ENCODE results near the gene SIVA1. TPM values are rescaled to one million over a fixed set of nuclear protein-coding genes. Genes with fewer than 3 reads are reported as not detected.

Gene SIVA1
- total RNA-seq, 2 experiments from 2014 or later: 111 to 124 TPM

DNA sequence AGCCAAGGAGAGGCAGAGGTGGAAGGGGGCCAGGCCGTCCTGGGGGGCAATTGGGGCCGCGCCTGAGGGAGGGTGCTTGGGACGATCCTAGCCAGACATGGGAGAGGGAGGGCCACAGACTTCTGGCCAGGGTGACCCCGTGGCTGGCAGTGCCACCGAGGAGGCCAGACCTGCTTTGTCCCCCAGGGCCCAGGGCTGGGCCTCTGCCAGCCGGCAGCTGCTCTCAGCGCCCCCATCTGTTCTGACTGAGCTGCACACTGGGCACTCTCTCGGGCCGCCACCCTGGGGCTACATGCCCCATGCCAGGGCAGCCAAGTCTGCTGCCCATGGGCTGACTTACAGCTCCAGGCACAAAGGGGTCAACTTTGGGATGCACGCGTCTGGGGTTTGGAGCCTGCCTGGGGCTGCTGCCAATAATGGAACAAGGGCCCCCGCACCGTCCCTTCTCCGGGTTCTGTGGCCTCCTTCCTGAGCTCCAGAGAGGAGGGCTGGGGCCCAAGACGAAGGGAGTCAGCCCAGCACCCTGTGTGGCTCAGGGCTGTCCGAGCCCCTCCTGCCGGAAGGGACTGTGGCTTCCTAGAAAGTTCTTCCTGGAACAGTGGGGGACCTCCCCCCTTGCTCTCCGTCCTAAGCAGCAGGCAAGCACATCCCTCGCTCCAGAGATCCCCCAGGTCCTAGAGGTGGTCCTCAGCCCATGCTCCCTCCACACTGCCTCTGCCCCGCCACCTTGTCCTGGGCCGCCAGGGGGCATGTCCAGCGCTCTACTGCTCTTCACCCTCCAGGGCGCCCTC is 27.8 kb upstream of the SIVA1 start:
- POLR2A ChIA-PET: interaction anchor here (0.5 to 1.9 kb wide), 4 partner anchors 27 to 470 kb away, joined by 3 to 8 read pairs (median 4); partner anchors contain the start of genes SIVA1 and ZBTB42
- Mint-ChIP-seq H3K36me3 (ENCODE audit: low read depth) (no peaks in the 10 kb centered on the region), H3K27me3 (no peaks in the 10 kb centered on the region), H3K4me1 (ENCODE audit: low read depth) (no peaks in the 10 kb centered on the region), H3K4me3 (peak overlapping the region; percentile 70), H3K27ac (no peak overlapping the region), H3K9me3 (no peaks in the 10 kb centered on the region)
- peaks cover 0 to 4% of the 10 kb centered on the region in 2 experiments for H3K27me3 ChIP-seq (ENCODE audit: control insufficient read depth in 1 of 2, insufficient read depth in 2 of 2, low read length in 2 of 2)
- no peak overlapping the region for H3K27ac ChIP-seq (ENCODE audit: low read depth in 1 of 2, low read length in 2 of 2)
- TF ChIP-seq CTCF (IDR thresholded peaks at IDR 0.05): no peak
- H3K4me1 ChIP-seq (ENCODE audit: insufficient read depth, low read length): peaks cover 17% of the 10 kb centered on the region
- intact Hi-C loops (cut with DNase I, micrococcal nuclease): loop anchor here in 1 of 2 experiments (1.0 to 2.0 kb wide), 2 partner anchors 28 to 70 kb away; partner anchors contain the start of genes AKT1 and SIVA1
- no peak for ATAC-seq (ENCODE audit: poor library complexity)
- H3K4me3 ChIP-seq (ENCODE audit: low read length): peak overlapping the region; percentile 87
- CTCF ChIA-PET: interaction anchor here (1.5 kb wide), 1 partner anchor 43 kb away, joined by 3 read pairs; no protein-coding TSS in a partner anchor
- H3K36me3 ChIP-seq (ENCODE audit: insufficient read depth, low read length): no peaks in the 10 kb centered on the region
- peaks cover 0 to 4% of the 10 kb centered on the region in 2 experiments for H3K9me3 ChIP-seq (ENCODE audit: control insufficient read depth in 1 of 2, insufficient read depth in 1 of 2, low read length in 2 of 2)
- no peak for DNase-seq

- peaks cover 17% of the 10 kb centered on the region for H3K4me1 ChIP-seq (ENCODE audit: insufficient read depth, low read length)
- ChIA-PET CTCF (no interaction called here), POLR2A (interaction anchor here (0.5 kb wide), 1 partner anchor 470 kb away, joined by 3 read pairs; no protein-coding TSS in a partner anchor)
- Mint-ChIP-seq H3K36me3 (ENCODE audit: low read depth) (no peaks in the 10 kb centered on the region), H3K27me3 (no peaks in the 10 kb centered on the region), H3K4me3 (peak overlapping the region; percentile 70), H3K4me1 (ENCODE audit: low read depth) (no peaks in the 10 kb centered on the region), H3K27ac (no peak overlapping the region), H3K9me3 (no peaks in the 10 kb centered on the region)
- peaks cover 0 to 4% of the 10 kb centered on the region in 2 experiments for H3K9me3 ChIP-seq (ENCODE audit: control insufficient read depth in 1 of 2, insufficient read depth in 1 of 2, low read length in 2 of 2)
- DNase-seq: no peak
- no peak for TF ChIP-seq CTCF (IDR thresholded peaks at IDR 0.05)
- no peak overlapping the region for H3K27ac ChIP-seq (ENCODE audit: low read depth in 1 of 2, low read length in 2 of 2)
- no peak overlapping the region for H3K4me3 ChIP-seq (ENCODE audit: low read length)
- no peaks in the 10 kb centered on the region for H3K36me3 ChIP-seq (ENCODE audit: insufficient read depth, low read length)
- no peak for ATAC-seq (ENCODE audit: poor library complexity)
- peaks cover 0 to 4% of the 10 kb centered on the region in 2 experiments for H3K27me3 ChIP-seq (ENCODE audit: control insufficient read depth in 1 of 2, insufficient read depth in 2 of 2, low read length in 2 of 2)
- intact Hi-C loops (cut with DNase I, micrococcal nuclease): loop anchor here in 1 of 2 experiments (2.0 kb wide), 1 partner anchor 69 kb away; the partner anchor contains the start of gene AKT1
These were observed 27.0 kb upstream of the SIVA1 start for GRCh38 chr14:104725772-104726548.

DNA sequence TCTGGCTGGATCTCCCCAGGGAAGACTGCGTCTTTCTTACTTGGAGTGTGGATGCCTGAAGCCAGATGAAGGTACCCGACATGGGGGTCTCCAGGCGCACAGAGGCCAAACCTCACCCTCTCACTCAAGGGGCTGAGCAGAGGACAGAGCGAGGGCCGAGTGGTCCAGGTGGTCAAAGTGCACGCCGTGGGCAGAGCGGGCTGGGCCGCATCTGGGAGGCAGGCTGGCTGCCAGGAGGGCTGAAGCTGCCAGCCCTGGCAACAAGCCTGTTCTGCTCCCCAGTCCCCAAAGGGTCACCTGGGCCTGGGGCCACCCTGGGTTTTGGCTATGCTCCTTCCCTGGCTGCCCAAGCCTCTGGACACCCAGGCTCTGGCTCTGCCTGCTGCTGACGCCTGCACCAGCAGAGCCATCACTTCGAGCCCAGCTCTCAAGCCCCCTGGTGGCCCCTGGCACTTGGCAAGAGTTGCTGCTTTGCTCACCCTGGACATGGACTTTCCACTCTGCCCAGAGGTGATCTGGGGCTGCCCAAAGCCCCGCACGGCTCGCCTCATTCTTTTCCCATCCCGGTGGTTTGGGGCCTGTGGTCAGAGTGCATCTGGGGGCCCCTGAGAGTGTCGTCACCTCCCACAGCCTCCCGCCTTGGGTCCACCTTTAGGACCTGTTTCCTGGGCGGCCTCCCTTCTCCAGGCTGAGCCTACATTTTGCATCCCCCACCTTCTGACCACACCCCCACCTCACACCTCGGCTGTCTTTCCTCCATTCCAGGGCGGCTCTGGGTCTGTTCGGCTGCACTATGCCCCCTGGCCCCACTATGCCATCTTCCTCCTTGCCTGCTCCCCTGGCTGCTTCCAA is 26.1 kb upstream of the SIVA1 start:
- H3K4me1 Mint-ChIP-seq (ENCODE audit: low read depth): no peaks in the 10 kb centered on the region
- Histone ChIP-seq H3K4me3 (ENCODE audit: low read length) (no peak overlapping the region), H3K9me3 (ENCODE audit: control insufficient read depth in 1 of 2, insufficient read depth in 1 of 2, low read length in 2 of 2) (peaks cover 0 to 4% of the 10 kb centered on the region in 2 experiments), H3K4me1 (ENCODE audit: insufficient read depth, low read length) (peaks cover 17% of the 10 kb centered on the region), H3K27ac (ENCODE audit: low read depth in 1 of 2, low read length in 2 of 2) (no peak overlapping the region), H3K27me3 (ENCODE audit: control insufficient read depth in 1 of 2, insufficient read depth in 2 of 2, low read length in 2 of 2) (peaks cover 0 to 4% of the 10 kb centered on the region in 2 experiments), H3K36me3 (ENCODE audit: insufficient read depth, low read length) (no peaks in the 10 kb centered on the region)
- TF ChIP-seq CTCF (IDR thresholded peaks at IDR 0.05): no peak
- peak overlapping the region; percentile 15 for H3K4me3 Mint-ChIP-seq
- DNase-seq: no peak
- intact Hi-C loops (cut with DNase I, micrococcal nuclease): no loop called here
- H3K36me3 Mint-ChIP-seq (ENCODE audit: low read depth): no peaks in the 10 kb centered on the region
- ChIA-PET POLR2A (no interaction called here), CTCF (no interaction called here)
- H3K9me3 Mint-ChIP-seq: no peaks in the 10 kb centered on the region
- no peak overlapping the region for H3K27ac Mint-ChIP-seq
- H3K27me3 Mint-ChIP-seq: no peaks in the 10 kb centered on the region
- no peak for ATAC-seq (ENCODE audit: poor library complexity)

All from CD4-positive, alpha-beta T cell (primary cell).